Measurements from ENCODE around the gene EYA3.

DNA sequence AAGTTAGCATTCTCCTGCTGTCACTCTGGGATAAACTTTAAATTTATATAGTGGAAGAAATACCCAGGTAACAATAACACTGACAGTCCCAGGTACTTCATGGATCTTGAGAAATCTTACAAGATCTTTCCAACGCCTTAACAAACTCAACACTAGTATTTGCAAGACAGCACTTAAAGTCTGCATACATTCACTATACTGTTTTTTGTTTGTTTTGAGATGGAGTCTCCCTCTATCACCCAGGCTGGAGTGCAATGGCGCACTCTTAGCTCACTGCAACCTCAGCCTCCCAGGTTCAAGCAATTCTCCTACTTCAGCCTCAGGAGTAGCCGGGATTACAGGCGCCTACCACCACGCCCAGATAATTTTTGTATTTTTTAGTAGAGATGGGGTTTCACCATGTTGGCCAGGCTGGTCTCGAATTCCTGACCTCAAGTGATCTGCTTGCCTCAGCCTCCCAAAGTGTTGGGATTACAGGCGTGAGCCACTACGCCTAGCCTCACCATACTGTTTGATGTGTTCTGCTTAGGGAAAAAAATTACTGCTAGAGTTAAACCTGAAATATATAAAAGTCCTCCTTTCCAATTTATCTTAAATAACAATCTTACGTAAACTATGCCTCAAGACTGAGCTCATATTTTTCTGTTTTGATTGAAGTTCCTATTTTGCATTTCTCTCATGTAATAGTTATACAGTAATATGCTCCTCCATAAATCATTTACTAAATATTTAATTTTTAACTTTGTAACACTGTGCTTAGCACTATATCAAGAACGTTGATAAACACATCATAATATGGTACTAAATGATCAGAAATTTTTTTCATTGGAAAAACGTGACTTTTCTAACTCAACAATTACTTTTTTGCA, 17.5 kb downstream of the EYA3 start:
- TF ChIP-seq, protein P1, sequence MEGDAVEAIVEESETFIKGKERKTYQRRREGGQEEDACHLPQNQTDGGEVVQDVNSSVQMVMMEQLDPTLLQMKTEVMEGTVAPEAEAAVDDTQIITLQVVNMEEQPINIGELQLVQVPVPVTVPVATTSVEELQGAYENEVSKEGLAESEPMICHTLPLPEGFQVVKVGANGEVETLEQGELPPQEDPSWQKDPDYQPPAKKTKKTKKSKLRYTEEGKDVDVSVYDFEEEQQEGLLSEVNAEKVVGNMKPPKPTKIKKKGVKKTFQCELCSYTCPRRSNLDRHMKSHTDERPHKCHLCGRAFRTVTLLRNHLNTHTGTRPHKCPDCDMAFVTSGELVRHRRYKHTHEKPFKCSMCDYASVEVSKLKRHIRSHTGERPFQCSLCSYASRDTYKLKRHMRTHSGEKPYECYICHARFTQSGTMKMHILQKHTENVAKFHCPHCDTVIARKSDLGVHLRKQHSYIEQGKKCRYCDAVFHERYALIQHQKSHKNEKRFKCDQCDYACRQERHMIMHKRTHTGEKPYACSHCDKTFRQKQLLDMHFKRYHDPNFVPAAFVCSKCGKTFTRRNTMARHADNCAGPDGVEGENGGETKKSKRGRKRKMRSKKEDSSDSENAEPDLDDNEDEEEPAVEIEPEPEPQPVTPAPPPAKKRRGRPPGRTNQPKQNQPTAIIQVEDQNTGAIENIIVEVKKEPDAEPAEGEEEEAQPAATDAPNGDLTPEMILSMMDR (conservative IDR thresholded peaks at IDR 0.05 in 1 of 2, IDR thresholded peaks at IDR 0.05 in 1 of 2; ENCODE audit: extremely low read depth in 1 of 2, insufficient read depth in 1 of 2, low read depth in 1 of 2, low read length in 2 of 2) = no peak
- no peak for TF ChIP-seq EZH2 (IDR thresholded peaks at IDR 0.05; ENCODE audit: borderline replicate concordance, low read length)

All from mammary epithelial cell (primary cell).